ENCODE measurements around the gene HOTAIR.

Gene HOTAIR

GRCh38 chr12:53929527-53929926 is 45.2 kb downstream of the HOTAIR start:
- Histone ChIP-seq H3K27me3 (replicated peaks) (peaks cover 89% of the 10 kb centered on the region), H3K27ac (no peak overlapping the region), H3K36me3 (replicated peaks) (no peaks in the 10 kb centered on the region), H3K4me3 (ENCODE audit: low read depth, low read length) (no peak overlapping the region)
- TF ChIP-seq, protein P1, sequence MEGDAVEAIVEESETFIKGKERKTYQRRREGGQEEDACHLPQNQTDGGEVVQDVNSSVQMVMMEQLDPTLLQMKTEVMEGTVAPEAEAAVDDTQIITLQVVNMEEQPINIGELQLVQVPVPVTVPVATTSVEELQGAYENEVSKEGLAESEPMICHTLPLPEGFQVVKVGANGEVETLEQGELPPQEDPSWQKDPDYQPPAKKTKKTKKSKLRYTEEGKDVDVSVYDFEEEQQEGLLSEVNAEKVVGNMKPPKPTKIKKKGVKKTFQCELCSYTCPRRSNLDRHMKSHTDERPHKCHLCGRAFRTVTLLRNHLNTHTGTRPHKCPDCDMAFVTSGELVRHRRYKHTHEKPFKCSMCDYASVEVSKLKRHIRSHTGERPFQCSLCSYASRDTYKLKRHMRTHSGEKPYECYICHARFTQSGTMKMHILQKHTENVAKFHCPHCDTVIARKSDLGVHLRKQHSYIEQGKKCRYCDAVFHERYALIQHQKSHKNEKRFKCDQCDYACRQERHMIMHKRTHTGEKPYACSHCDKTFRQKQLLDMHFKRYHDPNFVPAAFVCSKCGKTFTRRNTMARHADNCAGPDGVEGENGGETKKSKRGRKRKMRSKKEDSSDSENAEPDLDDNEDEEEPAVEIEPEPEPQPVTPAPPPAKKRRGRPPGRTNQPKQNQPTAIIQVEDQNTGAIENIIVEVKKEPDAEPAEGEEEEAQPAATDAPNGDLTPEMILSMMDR (IDR thresholded peaks at IDR 0.05; ENCODE audit: low read depth, low read length, missing control alignments) = no peak
- no peak for DNase-seq
- in situ Hi-C loops (cut with HindIII; ENCODE audit: low pct_ligation_motif_present, low sequenced_read_pairs) = no loop called here

- TF ChIP-seq, protein P1 (IDR thresholded peaks at IDR 0.05; ENCODE audit: low read depth, low read length, missing control alignments) = no peak
- peaks cover 81% of the 10 kb centered on the region for H3K27me3 ChIP-seq (replicated peaks)
Observed at GRCh38 chr12:53928054-53928835, 46.5 kb downstream of the HOTAIR start.

DNA sequence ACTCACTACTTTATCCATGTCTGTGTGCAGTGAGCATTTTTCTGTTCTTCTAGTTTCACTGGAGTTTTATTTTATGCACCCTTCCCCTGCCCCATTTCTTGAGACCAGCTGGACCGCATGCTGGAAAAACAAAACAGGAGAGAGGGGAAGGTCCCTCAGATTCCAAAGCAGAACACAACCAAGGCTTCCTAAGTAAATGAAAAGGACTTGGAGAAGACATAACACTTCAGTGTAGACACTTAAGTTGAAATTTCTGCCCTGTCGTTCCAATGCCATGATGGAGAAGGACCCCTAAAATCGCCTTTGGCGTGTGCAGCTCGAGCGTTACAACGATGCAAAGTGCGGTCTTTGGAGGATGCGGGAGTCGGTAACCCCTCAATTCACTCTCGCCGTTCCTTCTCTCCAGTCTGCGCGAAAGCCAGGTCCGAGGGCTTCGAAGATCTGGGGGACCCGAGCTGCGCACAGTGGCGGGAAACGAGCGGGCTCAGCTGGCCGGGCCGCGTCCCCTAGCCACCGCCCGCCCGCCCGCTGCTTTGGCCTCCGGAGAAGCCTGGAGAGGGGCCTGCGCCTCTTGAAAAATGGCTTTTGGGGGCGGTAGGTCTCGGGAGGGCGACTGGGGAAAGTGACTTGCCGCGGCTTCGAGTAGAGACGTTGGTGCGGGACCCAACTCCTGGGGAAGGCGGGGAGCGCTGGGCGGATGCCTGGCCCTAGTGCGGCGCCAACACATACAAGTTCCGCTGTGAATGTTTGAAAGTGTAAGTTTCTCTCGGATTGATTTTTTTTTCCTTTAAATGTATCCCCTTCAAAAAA is 47.3 kb downstream of the HOTAIR start:
- H3K4me3 ChIP-seq (ENCODE audit: low read depth, low read length) = no peak overlapping the region
- no peak overlapping the region for H3K27ac ChIP-seq
- TF ChIP-seq, protein P1 (IDR thresholded peaks at IDR 0.05; ENCODE audit: low read depth, low read length, missing control alignments) = no peak
- DNase-seq = no peak
- no peaks in the 10 kb centered on the region for H3K36me3 ChIP-seq (replicated peaks)
- peaks cover 79% of the 10 kb centered on the region for H3K27me3 ChIP-seq (replicated peaks)
- in situ Hi-C loops (cut with HindIII; ENCODE audit: low pct_ligation_motif_present, low sequenced_read_pairs) = no loop called here

More at GRCh38 chr12:53928054-53928835, 46.5 kb downstream of the HOTAIR start:
- Histone ChIP-seq H3K27ac (no peak overlapping the region), H3K36me3 (replicated peaks) (no peaks in the 10 kb centered on the region), H3K4me3 (ENCODE audit: low read depth, low read length) (no peak overlapping the region)
- in situ Hi-C loops (cut with HindIII; ENCODE audit: low pct_ligation_motif_present, low sequenced_read_pairs) = no loop called here
- no peak for DNase-seq

DNA sequence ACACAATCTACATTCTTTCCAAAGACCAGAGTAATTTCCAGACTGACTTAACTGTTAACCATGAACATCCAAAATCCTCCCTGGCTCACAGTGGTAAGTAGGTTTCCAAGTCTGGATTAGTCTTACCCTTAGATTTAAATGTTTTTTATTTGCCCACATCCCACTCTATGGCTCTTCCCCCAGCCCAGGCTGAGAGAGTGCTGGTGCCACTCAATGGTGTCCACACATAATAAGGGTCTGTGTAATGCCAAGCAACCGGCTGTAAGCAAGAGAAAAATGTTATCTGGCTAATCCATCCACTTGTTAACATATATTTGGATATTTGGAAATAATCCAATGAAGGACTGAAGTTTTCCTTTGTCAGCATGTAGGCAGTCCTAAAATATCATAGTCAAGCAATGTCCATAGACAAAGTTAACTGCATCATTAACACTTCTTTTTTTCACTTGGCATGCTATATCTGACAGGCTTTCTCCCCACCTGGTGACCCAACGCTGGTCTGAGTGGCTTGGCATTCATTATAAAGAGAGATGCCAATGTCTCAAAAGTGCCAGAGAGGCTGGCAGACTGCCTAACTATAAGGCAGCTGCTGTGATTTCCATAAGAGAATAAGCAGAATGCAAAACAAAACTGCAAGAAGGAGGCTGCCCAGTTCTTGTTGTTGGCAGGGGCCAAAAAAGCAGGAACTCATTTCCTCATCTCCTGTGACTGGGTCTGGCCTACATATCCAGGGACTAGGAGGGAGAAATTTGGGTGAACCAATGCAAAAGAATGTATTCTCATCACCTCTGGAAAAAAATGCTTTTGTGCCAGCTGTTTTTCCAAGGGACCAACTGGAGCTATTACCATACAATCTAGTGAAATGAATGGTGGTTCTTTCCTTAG is 50.0 kb downstream of the HOTAIR start:
- in situ Hi-C loops (cut with HindIII; ENCODE audit: low pct_ligation_motif_present, low sequenced_read_pairs) = no loop called here
- H3K27ac ChIP-seq = no peak overlapping the region
- peaks cover 57% of the 10 kb centered on the region for H3K27me3 ChIP-seq (replicated peaks)
- DNase-seq = no peak
- no peak overlapping the region for H3K4me3 ChIP-seq (ENCODE audit: low read depth, low read length)
- TF ChIP-seq, protein P1 (IDR thresholded peaks at IDR 0.05; ENCODE audit: low read depth, low read length, missing control alignments) = no peak
- H3K36me3 ChIP-seq (replicated peaks) = no peaks in the 10 kb centered on the region

DNA sequence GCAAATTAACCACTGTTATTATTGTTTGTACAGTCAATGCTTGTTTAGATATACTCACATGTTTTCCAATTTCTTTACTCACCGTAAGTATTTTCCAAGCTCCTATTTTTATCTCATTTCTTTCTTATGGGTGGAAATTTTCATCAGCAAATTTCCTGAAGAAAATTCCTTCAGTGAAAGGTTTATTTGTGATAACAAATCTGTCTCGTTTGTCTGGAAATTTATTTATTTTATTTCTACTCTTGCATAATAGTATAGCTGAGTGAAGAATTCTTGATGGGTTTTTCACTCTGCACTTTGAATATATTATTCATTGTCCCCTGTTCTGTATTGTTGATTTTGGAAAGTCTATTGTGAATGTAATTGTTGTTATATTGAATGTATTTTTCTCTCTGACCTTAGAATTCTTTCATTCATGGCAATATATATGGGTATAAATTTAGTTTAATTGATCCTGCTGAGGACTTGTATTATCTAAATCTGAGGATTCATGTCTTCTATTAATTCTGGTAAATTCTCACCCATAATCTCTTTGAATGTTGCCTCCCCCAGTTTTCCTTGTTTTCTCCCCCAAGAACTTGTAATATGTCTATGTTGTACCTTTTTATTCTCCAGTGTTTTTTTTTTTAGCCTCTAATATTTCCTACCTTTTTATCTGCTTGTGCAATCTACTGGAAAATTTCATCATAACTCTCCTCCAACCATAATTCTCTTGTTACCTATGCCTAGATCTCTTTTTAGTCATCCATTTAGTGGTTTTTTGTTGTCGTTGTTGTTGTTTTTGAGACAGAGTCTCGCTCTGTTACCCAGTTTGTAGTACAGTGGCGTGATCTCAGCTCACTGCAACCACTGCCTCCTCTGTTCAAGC is 57.7 kb downstream of the HOTAIR start:
- TF ChIP-seq, protein P1 (IDR thresholded peaks at IDR 0.05; ENCODE audit: low read depth, low read length, missing control alignments) = no peak
- in situ Hi-C loops (cut with HindIII; ENCODE audit: low pct_ligation_motif_present, low sequenced_read_pairs) = no loop called here
- no peaks in the 10 kb centered on the region for H3K36me3 ChIP-seq (replicated peaks)
- H3K4me3 ChIP-seq (ENCODE audit: low read depth, low read length) = no peak overlapping the region
- H3K27ac ChIP-seq = no peak overlapping the region
- no peak for DNase-seq
- peaks cover 6% of the 10 kb centered on the region for H3K27me3 ChIP-seq (replicated peaks)
